Right atrium auricular region (tissue), 2 donors: Measurements from ENCODE around the gene PCGF3. TPM values are rescaled to one million over a fixed set of nuclear protein-coding genes. Genes with fewer than 3 reads are reported as not detected.
A peak's percentile ranks its signal among the peaks of the same experiment; 100 is the strongest.
"Not testable (repeated sequence)": the region's sequence is repeated elsewhere in the genome, so short reads cannot be mapped to it uniquely, and the experiment has no call there.

ENCODE experiments used
- DNase-seq: peaks from one replicate; pipeline ENCODE4 v3.0.0-alpha.2; 2019; ENCODE audit warnings: low spot score
- H3K27ac ChIP-seq, 2 donors: fragments of 200-600 bp; sonication (generic); 1 replicate in 1 of 2; 2 replicates in 1 of 2; pipeline ENCODE4 v1.5.1; 2016 to 2019
- H3K27me3 ChIP-seq, 2 donors: fragments of 200-600 bp; sonication (generic); one replicate each; pipeline versions ENCODE4 v1.5.1 to v1.6.0; 2017 to 2019
- H3K36me3 ChIP-seq: fragments of 200-600 bp; sonication (generic); one replicate; pipeline ENCODE4 v1.5.1; 2016
- H3K4me1 ChIP-seq, 2 donors: fragments of 200-600 bp; sonication (generic); one replicate each; pipeline versions ENCODE4 v1.5.1 to v1.6.0; 2017 to 2019
- H3K4me3 ChIP-seq, 2 donors: fragments of 200-600 bp; sonication (generic); 1 replicate in 1 of 2; 2 replicates in 1 of 2; pipeline ENCODE4 v1.5.1; 2017 to 2019; ENCODE audit warnings: mild to moderate bottlenecking in 1 of 2, moderate library complexity in 1 of 2
- H3K9me3 ChIP-seq, 2 donors: fragments of 200-600 bp; sonication (generic); one replicate each; pipeline ENCODE4 v1.5.1; 2019
- CTCF ChIP-seq, 2 donors: fragments of 200-600 bp; sonication (generic); IDR thresholded peaks; one replicate each; pipeline ENCODE4 v1.5.1; 2019; ENCODE audit warnings: antibody characterized with exemption in 2 of 2
- total RNA-seq, 2 donors: library from RNA; depleted of rRNA; stranded (reverse); fragments of >200 nt; gene quantifications; one replicate each; pipeline ENCODE4 v1.1.0, GENCODE V29; 2016

Gene PCGF3
- total RNA-seq, 2 donors from 2014 or later, result 17.9 to 22.6 TPM

- Histone ChIP-seq H3K36me3 (no peaks in the 10 kb centered on the region), H3K4me3 (no peak overlapping the region), H3K27me3 (no peaks in the 10 kb centered on the region), H3K4me1 (peaks cover 0 to 26% of the 10 kb centered on the region in 2 donors), H3K9me3 (no peaks in the 10 kb centered on the region), H3K27ac (no peak overlapping the region)
- DNase-seq, result no peak
- no peak for TF ChIP-seq CTCF (IDR thresholded peaks at IDR 0.05)
Observed at GRCh38 chr4:703336-704197, 2.1 kb upstream of the PCGF3 start.

DNA sequence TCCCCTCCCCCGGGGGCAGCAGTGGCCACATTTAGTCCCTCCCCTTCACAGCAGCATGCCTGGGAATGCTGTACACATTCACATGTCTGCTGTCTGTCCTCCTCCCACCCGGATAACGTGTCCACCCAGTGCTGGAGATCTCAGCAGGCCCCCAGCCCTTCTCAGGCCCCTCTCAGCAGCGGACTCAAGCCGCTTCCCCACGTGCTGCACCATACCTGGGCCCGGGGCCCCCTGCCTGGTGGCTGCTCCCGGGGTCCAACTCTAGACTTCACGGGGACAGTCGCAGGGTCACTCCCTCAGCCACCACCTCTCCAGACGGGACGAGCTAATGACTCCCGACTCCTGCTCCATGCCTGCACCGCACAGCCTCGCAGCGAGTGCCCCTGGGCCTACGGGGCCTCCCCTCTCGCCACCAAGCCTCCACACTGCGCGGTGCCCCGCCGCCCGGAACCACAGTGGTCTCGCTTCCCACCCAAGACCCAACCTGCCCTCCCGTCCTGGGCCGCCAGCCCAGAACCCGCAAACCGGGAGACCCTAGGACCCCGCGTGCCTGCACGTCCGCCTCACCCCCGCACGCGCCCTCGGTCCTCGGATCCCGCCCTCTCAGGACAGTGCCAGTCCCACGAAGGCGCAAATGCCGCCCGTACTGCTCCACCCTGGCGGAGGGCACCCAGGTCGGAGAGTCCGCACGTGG lies 1.3 kb upstream of the PCGF3 start:
- Histone ChIP-seq H3K4me3 (no peak overlapping the region), H3K9me3 (no peaks in the 10 kb centered on the region), H3K4me1 (peaks cover 0 to 34% of the 10 kb centered on the region in 2 donors), H3K36me3 (no peaks in the 10 kb centered on the region), H3K27me3 (no peaks in the 10 kb centered on the region), H3K27ac (no peak overlapping the region)
- no peak for DNase-seq
- no peak for TF ChIP-seq CTCF (IDR thresholded peaks at IDR 0.05)

DNA sequence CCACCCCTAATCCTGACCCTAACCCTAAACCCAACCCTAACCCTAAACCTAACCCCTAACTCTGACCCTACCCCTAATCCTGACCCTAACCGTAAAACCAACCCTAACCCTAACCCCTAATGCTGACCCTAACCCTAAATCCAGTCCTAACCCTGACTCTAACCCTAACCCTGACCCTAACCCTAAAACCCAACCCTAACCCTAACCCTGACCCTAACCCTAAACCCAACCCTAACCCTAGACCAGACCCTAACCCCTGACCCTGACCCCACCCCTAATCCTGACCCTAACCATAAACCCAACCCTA lies 708 bp upstream of the PCGF3 start:
- Histone ChIP-seq H3K27ac (peak overlapping the region; percentile 45 to 76), H3K4me3 (peak overlapping the region; percentile 74 to 82)
- no peak for TF ChIP-seq CTCF (IDR thresholded peaks at IDR 0.05)

DNA sequence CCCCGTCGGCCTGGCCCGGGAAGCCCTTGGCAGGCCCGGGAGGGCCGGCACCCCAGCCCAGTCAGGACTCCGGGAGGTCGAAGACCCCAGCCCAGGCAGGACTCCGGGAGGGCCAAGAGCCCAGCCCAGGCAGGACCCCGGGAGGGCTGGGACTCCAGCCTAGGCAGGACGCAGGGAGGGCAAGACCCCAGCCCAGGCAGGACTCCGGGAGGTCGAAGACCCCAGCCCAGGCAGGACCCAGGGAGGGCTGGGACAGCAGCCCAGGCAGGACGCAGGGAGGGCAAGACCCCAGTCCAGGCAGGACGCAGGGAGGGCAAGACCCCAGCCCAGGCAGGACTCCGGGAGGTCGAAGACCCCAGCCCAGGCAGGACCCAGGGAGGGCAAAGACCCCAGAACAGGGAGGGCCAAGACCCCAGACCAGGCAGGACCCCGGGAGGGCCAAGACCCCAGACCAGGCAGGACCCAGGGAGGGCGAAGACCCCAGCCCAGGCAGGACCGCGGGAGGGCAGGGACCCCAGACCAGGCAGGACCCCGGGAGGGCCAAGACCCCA lies 526 bp downstream of the PCGF3 start:
- DNase-seq, H3K9me3 ChIP-seq, H3K36me3 ChIP-seq, H3K27me3 ChIP-seq: not testable (repeated sequence)
- Histone ChIP-seq H3K27ac (peak overlapping the region; percentile 76 to 78), H3K4me3 (peak overlapping the region; percentile 74 to 82), H3K4me1 (peaks cover 0 to 43% of the 10 kb centered on the region in 2 donors)

More for the DNA sequence above, 708 bp upstream of the PCGF3 start:
- Histone ChIP-seq H3K27me3 (no peaks in the 10 kb centered on the region), H3K9me3 (no peaks in the 10 kb centered on the region), H3K4me1 (peaks cover 0 to 36% of the 10 kb centered on the region in 2 donors), H3K36me3 (no peaks in the 10 kb centered on the region)
- DNase-seq, result no peak

GRCh38 chr4:706834-707598 lies 1.4 kb downstream of the PCGF3 start:
- TF ChIP-seq CTCF (IDR thresholded peaks at IDR 0.05), result no peak
- H3K9me3 ChIP-seq, result no peaks in the 10 kb centered on the region
- no peaks in the 10 kb centered on the region for H3K36me3 ChIP-seq
- H3K27ac ChIP-seq, result peak overlapping the region in 1 of 2 donors; percentile 42
- H3K27me3 ChIP-seq, result no peaks in the 10 kb centered on the region
- DNase-seq, result no peak
- peak overlapping the region; percentile 74 to 82 for H3K4me3 ChIP-seq
- peaks cover 0 to 43% of the 10 kb centered on the region in 2 donors for H3K4me1 ChIP-seq
